MM.1S (cell line): ENCODE measurements around the gene NOXO1.
A peak's percentile ranks its signal among the peaks of the same experiment; 100 is the strongest.

ENCODE experiments used
- DNase-seq: peaks from one replicate; pipeline ENCODE4 v3.0.0-alpha.2; 2015
- H2AFZ ChIP-seq: fragments of 300-600 bp; sonication (generic); 2 replicates; pipeline ENCODE4 v1.6.0; 2016; ENCODE audit warnings: antibody characterized with exemption, low read length
- H3F3A ChIP-seq: fragments of 300-600 bp; sonication (generic); 2 replicates; pipeline ENCODE4 v1.6.1; 2016; ENCODE audit warnings: mild to moderate bottlenecking, antibody characterized with exemption, low read length, moderate library complexity, mixed read lengths; ENCODE audit not compliant: insufficient read depth
- H3K27ac ChIP-seq: fragments of 300-600 bp; sonication (generic); 2 replicates; pipeline ENCODE4 v1.5.1; 2016; ENCODE audit warnings: mild to moderate bottlenecking, low read length
- H3K27me3 ChIP-seq: fragments of 300-600 bp; sonication (generic); replicated peaks from 2 replicates; pipeline ENCODE4 v1.6.0; 2016; ENCODE audit warnings: low read length; ENCODE audit not compliant: insufficient read depth
- H3K36me3 ChIP-seq: fragments of 300-600 bp; sonication (generic); replicated peaks from 2 replicates; pipeline ENCODE4 v1.6.1; 2016; ENCODE audit warnings: mild to moderate bottlenecking, low read length, mixed read lengths; ENCODE audit not compliant: insufficient read depth
- H3K4me1 ChIP-seq: fragments of 300-600 bp; sonication (generic); 2 replicates; pipeline ENCODE4 v1.6.1; 2016; ENCODE audit warnings: low read length, mixed read lengths
- H3K4me2 ChIP-seq: fragments of 300-600 bp; sonication (generic); 2 replicates; pipeline ENCODE4 v1.6.0; 2016; ENCODE audit warnings: low read depth, low read length
- H3K4me3 ChIP-seq: fragments of 300-600 bp; sonication (generic); 2 replicates; pipeline ENCODE4 v1.5.1; 2016; ENCODE audit warnings: low read length, mixed read lengths
- H3K79me2 ChIP-seq: fragments of 300-600 bp; sonication (generic); 2 replicates; pipeline ENCODE4 v1.6.1; 2016; ENCODE audit warnings: mixed run types, low read length, mixed read lengths
- H3K9ac ChIP-seq: fragments of 300-600 bp; sonication (generic); 2 replicates; pipeline ENCODE4 v1.6.1; 2016; ENCODE audit warnings: low read length, mixed read lengths
- H3K9me2 ChIP-seq: fragments of 300-600 bp; sonication (generic); replicated peaks from 2 replicates; pipeline ENCODE4 v1.6.1; 2016; ENCODE audit warnings: mild to moderate bottlenecking, low read length, mixed read lengths; ENCODE audit not compliant: insufficient read depth
- H3K9me3 ChIP-seq: fragments of 300-600 bp; sonication (generic); replicated peaks from 2 replicates; pipeline ENCODE4 v1.6.1; 2016; ENCODE audit warnings: mild to moderate bottlenecking, low read length, mixed read lengths; ENCODE audit not compliant: insufficient read depth
- H4K20me1 ChIP-seq: fragments of 300-600 bp; sonication (generic); 2 replicates; pipeline ENCODE4 v1.6.1; 2016; ENCODE audit warnings: mild to moderate bottlenecking, low read length, moderate library complexity, mixed read lengths; ENCODE audit not compliant: insufficient read depth
- EZH2 ChIP-seq: fragments of 300-600 bp; sonication (generic); optimal IDR thresholded peaks from 2 replicates; pipeline ENCODE3; 2017; ENCODE audit warnings: low read depth, mild to moderate bottlenecking, antibody characterized with exemption, low read length, mixed read lengths
- EZH2phosphoT487 ChIP-seq: fragments of 300-600 bp; sonication (generic); IDR thresholded peaks from 2 replicates; pipeline ENCODE4 v1.6.1; 2018; ENCODE audit warnings: antibody characterized with exemption, low read length
- TF ChIP-seq, protein P1 (sequence below): fragments of 300-600 bp; sonication (generic); IDR thresholded peaks from 2 replicates; pipeline ENCODE4 v1.5.1; 2016; ENCODE audit warnings: antibody characterized with exemption, low read length, mixed read lengths

Gene NOXO1

GRCh38 chr16:1993731-1994131 lies 12.5 kb upstream of the NOXO1 start:
- TF ChIP-seq EZH2phosphoT487, result no peak
- Histone ChIP-seq H3K4me2 (no peak overlapping the region), H3K9me3 (no peaks in the 10 kb centered on the region), H3K4me1 (peaks cover 16% of the 10 kb centered on the region), H3K27me3 (peaks cover 8% of the 10 kb centered on the region), H3K79me2 (no peaks in the 10 kb centered on the region), H3K9me2 (no peaks in the 10 kb centered on the region), H4K20me1 (no peaks in the 10 kb centered on the region), H3K4me3 (no peak overlapping the region), H3K36me3 (no peaks in the 10 kb centered on the region), H3K9ac (no peak overlapping the region), H3F3A (peaks cover 13% of the 10 kb centered on the region), H3K27ac (no peak overlapping the region), H2AFZ (no peak overlapping the region)
- no peak for DNase-seq

DNA sequence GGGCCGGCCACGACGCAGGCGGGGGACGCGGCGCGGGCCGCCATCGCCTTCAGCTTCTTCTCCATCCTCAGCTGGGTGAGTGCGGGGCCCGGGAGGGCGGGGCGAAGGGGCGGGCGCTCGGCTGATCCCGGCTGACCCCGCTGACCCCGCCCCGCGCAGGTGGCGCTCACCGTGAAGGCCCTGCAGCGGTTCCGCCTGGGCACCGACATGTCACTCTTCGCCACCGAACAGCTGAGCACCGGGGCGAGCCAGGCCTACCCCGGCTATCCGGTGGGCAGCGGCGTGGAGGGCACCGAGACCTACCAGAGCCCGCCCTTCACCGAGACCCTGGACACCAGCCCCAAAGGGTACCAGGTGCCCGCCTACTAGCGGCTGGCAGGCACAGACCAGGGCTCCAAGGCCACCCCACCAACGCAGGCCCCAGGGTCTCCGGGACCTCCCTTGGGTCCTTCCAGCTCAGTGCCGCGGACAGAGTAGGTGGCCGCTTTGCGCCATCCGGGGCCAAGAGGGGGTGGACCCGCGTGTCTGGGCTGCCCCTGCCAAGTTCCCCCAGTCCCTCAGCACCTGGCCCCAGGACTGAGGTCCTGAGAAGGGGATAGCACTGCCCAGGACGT lies 11.5 kb upstream of the NOXO1 start:
- Histone ChIP-seq H3K9me3 (no peaks in the 10 kb centered on the region), H3K79me2 (no peaks in the 10 kb centered on the region), H3K36me3 (no peaks in the 10 kb centered on the region), H3F3A (peaks cover 13% of the 10 kb centered on the region), H3K9me2 (no peaks in the 10 kb centered on the region), H3K27ac (no peak overlapping the region), H4K20me1 (no peaks in the 10 kb centered on the region), H3K4me3 (no peak overlapping the region), H2AFZ (no peak overlapping the region), H3K4me1 (peaks cover 16% of the 10 kb centered on the region), H3K27me3 (peaks cover 8% of the 10 kb centered on the region), H3K4me2 (no peak overlapping the region), H3K9ac (no peak overlapping the region)
- DNase-seq, result no peak
- TF ChIP-seq, protein P1, sequence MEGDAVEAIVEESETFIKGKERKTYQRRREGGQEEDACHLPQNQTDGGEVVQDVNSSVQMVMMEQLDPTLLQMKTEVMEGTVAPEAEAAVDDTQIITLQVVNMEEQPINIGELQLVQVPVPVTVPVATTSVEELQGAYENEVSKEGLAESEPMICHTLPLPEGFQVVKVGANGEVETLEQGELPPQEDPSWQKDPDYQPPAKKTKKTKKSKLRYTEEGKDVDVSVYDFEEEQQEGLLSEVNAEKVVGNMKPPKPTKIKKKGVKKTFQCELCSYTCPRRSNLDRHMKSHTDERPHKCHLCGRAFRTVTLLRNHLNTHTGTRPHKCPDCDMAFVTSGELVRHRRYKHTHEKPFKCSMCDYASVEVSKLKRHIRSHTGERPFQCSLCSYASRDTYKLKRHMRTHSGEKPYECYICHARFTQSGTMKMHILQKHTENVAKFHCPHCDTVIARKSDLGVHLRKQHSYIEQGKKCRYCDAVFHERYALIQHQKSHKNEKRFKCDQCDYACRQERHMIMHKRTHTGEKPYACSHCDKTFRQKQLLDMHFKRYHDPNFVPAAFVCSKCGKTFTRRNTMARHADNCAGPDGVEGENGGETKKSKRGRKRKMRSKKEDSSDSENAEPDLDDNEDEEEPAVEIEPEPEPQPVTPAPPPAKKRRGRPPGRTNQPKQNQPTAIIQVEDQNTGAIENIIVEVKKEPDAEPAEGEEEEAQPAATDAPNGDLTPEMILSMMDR, result no peak
- TF ChIP-seq EZH2phosphoT487, result no peak
- no peak for TF ChIP-seq EZH2

DNA sequence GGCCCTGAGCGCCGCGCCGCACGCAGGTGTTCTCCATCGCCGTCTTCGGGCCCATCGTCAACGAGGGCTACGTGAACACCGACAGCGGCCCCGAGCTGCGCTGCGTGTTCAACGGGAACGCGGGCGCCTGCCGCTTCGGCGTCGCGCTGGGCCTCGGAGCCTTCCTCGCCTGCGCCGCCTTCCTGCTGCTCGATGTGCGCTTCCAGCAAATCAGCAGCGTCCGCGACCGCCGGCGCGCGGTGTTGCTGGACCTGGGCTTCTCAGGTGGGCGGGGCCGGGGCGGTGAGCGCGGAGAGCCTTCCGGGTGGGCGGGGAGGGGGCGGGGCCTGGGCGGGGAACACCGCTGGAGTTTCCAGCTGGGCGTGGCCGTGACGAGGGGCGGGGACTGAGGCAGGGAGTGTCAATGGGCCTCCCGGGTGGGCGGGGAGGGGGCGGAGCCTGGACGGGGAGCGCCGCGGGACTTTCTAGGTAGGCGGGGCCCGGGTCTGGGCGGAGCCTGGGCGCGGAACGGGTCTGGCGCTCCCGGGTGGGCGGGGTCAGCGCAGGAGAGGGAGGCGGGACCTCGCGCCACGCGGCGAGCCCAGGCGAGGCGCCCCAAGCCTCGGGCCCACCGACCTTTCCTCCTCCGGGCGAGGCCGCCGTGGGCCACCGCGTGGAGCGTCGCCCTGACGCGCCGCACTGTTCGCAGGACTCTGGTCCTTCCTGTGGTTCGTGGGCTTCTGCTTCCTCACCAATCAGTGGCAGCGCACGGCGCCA lies 10.9 kb upstream of the NOXO1 start:
- Histone ChIP-seq H2AFZ (peak overlapping the region; percentile 69), H3K4me1 (peaks cover 16% of the 10 kb centered on the region), H3K9me3 (no peaks in the 10 kb centered on the region), H3K9ac (no peak overlapping the region), H3K4me2 (peak overlapping the region; percentile 66), H3K27me3 (peaks cover 8% of the 10 kb centered on the region), H3K79me2 (no peaks in the 10 kb centered on the region), H3K9me2 (no peaks in the 10 kb centered on the region), H3F3A (peaks cover 13% of the 10 kb centered on the region), H4K20me1 (no peaks in the 10 kb centered on the region), H3K4me3 (peak overlapping the region; percentile 31; the same call in 1 of the 2 replicates), H3K27ac (no peak overlapping the region), H3K36me3 (no peaks in the 10 kb centered on the region)
- peak; percentile 94 for DNase-seq
- TF ChIP-seq EZH2 (no peak), EZH2phosphoT487 (no peak)
- TF ChIP-seq, protein P1, result no peak

- peak overlapping the region; percentile 66 for H3K4me2 ChIP-seq
- H2AFZ ChIP-seq, result peak overlapping the region; percentile 69
- H3K79me2 ChIP-seq, result no peaks in the 10 kb centered on the region
- H3K27me3 ChIP-seq, result peaks cover 8% of the 10 kb centered on the region
- no peak overlapping the region for H3K27ac ChIP-seq
- H3K9me2 ChIP-seq, result no peaks in the 10 kb centered on the region
- peak overlapping the region; percentile 31; the same call in 1 of the 2 replicates for H3K4me3 ChIP-seq
- TF ChIP-seq, protein P1, result no peak
- DNase-seq, result no peak
- H4K20me1 ChIP-seq, result no peaks in the 10 kb centered on the region
- peaks cover 16% of the 10 kb centered on the region for H3K4me1 ChIP-seq
- H3K9me3 ChIP-seq, result no peaks in the 10 kb centered on the region
- no peak overlapping the region for H3K9ac ChIP-seq
- H3F3A ChIP-seq, result peaks cover 13% of the 10 kb centered on the region
- 0 out of 2 replicates have a peak, but pooled peaks cover under 1% of the 10 kb centered on the region for H3K36me3 ChIP-seq
Measured at GRCh38 chr16:1991588-1991947, 10.3 kb upstream of the NOXO1 start.
